ENCODE results near the gene JSRP1. TPM values are rescaled to one million over a fixed set of nuclear protein-coding genes. Genes with fewer than 3 reads are reported as not detected.

The JSRP1 gene
- total RNA-seq, 2 experiments from 2014 or later: 1.5 to 15.9 TPM

DNA sequence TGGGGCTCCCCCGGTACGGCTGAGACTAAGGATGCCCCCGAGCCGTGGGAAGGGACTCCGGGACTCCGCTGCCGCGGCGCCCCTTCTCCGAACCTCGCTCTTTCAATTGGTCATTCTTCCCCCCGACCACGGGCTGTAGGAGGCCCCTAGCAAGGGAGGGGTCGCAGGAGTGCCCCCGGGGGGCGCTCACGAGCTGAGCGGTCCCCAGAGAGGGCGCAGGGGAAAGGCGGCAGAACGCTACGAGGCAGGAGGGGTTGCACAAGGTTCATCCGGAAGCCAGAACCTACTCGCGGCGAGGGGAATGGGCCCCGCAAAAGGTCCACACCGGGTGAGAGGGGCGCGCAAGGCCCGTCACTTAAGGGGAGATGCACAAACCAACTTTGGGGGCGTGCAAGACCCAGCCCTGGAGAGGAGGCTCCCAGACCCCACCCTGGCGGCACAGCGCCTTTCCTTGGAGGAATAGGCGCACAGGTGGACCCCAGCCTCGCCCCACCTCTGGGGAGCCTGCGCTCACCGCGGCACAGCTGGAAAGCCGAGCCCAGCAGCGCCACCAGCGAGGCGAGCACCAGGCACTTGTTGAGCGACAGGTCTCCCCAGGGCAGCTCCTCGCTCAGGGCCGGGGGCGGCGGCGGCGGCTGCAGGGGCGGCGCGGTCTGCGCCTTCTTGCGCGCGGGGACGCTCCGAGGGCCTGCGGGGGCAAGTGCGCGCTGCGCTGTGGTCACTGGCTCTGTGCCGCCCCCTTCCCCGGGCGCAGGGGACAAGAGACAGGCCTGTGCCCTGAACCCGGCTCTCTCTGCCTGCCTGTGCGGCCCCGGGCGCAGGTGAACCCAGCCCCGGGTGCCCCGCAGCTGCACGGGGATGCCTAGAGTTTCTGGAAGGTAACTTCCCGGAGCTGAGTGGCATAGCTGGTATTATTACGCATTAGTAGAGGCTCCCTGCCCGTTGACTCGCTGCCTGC lies 2.8 kb downstream of the JSRP1 start:
- Histone ChIP-seq H3K9me2 (ENCODE audit: insufficient read depth, low read length) (no peaks in the 10 kb centered on the region), H3K27ac (ENCODE audit: low read depth, low read length, poor library complexity, severe bottlenecking) (no peak overlapping the region), H3K79me2 (ENCODE audit: insufficient read depth, low read depth, low read length) (no peaks in the 10 kb centered on the region), H3K9me3 (ENCODE audit: low read length) (no peaks in the 10 kb centered on the region), H3K4me3 (ENCODE audit: low read depth, low read length, poor library complexity, severe bottlenecking) (peak overlapping the region; percentile 47), H4K20me1 (ENCODE audit: insufficient read depth, low read length) (no peaks in the 10 kb centered on the region), H3K36me3 (ENCODE audit: insufficient read depth, low read length) (peaks cover 10% of the 10 kb centered on the region), H3K4me2 (ENCODE audit: low read length) (peak overlapping the region; percentile 61), H3K4me1 (ENCODE audit: insufficient read depth, low read length, poor library complexity, severe bottlenecking) (peaks cover 43% of the 10 kb centered on the region), H2AFZ (ENCODE audit: low read length) (no peak overlapping the region)
- TF ChIP-seq EZH2phosphoT487 (IDR thresholded peaks at IDR 0.05; ENCODE audit: borderline replicate concordance, low read depth, low read length): no peak
- TF ChIP-seq, protein P1, sequence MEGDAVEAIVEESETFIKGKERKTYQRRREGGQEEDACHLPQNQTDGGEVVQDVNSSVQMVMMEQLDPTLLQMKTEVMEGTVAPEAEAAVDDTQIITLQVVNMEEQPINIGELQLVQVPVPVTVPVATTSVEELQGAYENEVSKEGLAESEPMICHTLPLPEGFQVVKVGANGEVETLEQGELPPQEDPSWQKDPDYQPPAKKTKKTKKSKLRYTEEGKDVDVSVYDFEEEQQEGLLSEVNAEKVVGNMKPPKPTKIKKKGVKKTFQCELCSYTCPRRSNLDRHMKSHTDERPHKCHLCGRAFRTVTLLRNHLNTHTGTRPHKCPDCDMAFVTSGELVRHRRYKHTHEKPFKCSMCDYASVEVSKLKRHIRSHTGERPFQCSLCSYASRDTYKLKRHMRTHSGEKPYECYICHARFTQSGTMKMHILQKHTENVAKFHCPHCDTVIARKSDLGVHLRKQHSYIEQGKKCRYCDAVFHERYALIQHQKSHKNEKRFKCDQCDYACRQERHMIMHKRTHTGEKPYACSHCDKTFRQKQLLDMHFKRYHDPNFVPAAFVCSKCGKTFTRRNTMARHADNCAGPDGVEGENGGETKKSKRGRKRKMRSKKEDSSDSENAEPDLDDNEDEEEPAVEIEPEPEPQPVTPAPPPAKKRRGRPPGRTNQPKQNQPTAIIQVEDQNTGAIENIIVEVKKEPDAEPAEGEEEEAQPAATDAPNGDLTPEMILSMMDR (conservative IDR thresholded peaks at IDR 0.05; ENCODE audit: low read length): peak; percentile 76
- DNase-seq (ENCODE audit: low spot score): peak; percentile 78
- intact Hi-C loops (cut with micrococcal nuclease; ENCODE audit: unreplicated experiment): loop anchor here (1.0 kb wide), 1 partner anchor 20 kb away; no protein-coding TSS in a partner anchor
- ChIA-PET POLR2A (interaction anchor here (1.0 kb wide), 1 partner anchor 15 kb away, joined by 3 read pairs; no protein-coding TSS in a partner anchor), CTCF (ENCODE audit: unreplicated experiment) (no interaction called here)
- no TSS peak for BruUV-seq (replicated peaks)

DNA sequence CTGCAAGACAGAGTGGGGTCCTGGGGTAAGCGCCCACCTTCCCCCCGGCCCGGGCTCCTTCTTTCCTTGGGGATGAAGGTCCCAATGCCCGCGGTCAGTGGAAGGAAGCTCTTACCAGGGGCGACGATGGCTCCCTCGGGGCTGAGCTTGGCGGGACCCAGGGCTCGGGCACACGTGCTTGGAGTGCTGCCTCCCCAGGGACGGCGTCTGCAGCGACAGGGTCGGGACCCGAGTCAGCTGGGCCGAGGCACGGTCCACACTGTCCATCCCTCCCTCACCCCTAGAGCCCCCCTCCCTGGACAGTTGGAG lies 3.5 kb downstream of the JSRP1 start:
- Histone ChIP-seq H3K27ac (ENCODE audit: low read depth, low read length, poor library complexity, severe bottlenecking) (no peak overlapping the region), H3K79me2 (ENCODE audit: insufficient read depth, low read depth, low read length) (no peaks in the 10 kb centered on the region), H3K9me3 (ENCODE audit: low read length) (no peaks in the 10 kb centered on the region), H3K4me3 (ENCODE audit: low read depth, low read length, poor library complexity, severe bottlenecking) (peak overlapping the region; percentile 47), H4K20me1 (ENCODE audit: insufficient read depth, low read length) (no peaks in the 10 kb centered on the region), H3K4me2 (ENCODE audit: low read length) (peak overlapping the region; percentile 61), H3K36me3 (ENCODE audit: insufficient read depth, low read length) (peaks cover 17% of the 10 kb centered on the region), H2AFZ (ENCODE audit: low read length) (no peak overlapping the region), H3K4me1 (ENCODE audit: insufficient read depth, low read length, poor library complexity, severe bottlenecking) (peaks cover 37% of the 10 kb centered on the region), H3K9me2 (ENCODE audit: insufficient read depth, low read length) (no peaks in the 10 kb centered on the region)
- no peak for DNase-seq (ENCODE audit: low spot score)
- intact Hi-C loops (cut with micrococcal nuclease; ENCODE audit: unreplicated experiment): loop anchor here (1.0 kb wide), 1 partner anchor 21 kb away; no protein-coding TSS in a partner anchor
- ChIA-PET POLR2A (interaction anchor here (1.0 kb wide), 1 partner anchor 15 kb away, joined by 3 read pairs; no protein-coding TSS in a partner anchor), CTCF (ENCODE audit: unreplicated experiment) (no interaction called here)
- no peak for TF ChIP-seq EZH2phosphoT487 (IDR thresholded peaks at IDR 0.05; ENCODE audit: borderline replicate concordance, low read depth, low read length)
- TF ChIP-seq, protein P1 (conservative IDR thresholded peaks at IDR 0.05; ENCODE audit: low read length): no peak
- BruUV-seq (replicated peaks): no TSS peak
